GM18870 (cell line): ENCODE data around the gene MECR.

Experiments used
- ATAC-seq: cut with Tn5 transposase; IDR thresholded peaks from one replicate; pipeline ENCODE4 v1.9.1; 2021; ENCODE audit warnings: moderate library complexity; ENCODE audit not compliant: unreplicated experiment

The MECR gene, protein sequence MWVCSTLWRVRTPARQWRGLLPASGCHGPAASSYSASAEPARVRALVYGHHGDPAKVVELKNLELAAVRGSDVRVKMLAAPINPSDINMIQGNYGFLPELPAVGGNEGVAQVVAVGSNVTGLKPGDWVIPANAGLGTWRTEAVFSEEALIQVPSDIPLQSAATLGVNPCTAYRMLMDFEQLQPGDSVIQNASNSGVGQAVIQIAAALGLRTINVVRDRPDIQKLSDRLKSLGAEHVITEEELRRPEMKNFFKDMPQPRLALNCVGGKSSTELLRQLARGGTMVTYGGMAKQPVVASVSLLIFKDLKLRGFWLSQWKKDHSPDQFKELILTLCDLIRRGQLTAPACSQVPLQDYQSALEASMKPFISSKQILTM

GRCh38 chr1:29230553-29231378, at the start of gene MECR:
Gene MECR (minus strand): TSS chr1:29230934. CDS start chr1:29230906, 28 bp downstream.
- no peak for ATAC-seq

- no peak for ATAC-seq
Measured at GRCh38 chr1:29279951-29280391, 49.2 kb upstream of the MECR start.

- no peak for ATAC-seq
Measured at GRCh38 chr1:29279406-29279805, 48.7 kb upstream of the MECR start.

DNA sequence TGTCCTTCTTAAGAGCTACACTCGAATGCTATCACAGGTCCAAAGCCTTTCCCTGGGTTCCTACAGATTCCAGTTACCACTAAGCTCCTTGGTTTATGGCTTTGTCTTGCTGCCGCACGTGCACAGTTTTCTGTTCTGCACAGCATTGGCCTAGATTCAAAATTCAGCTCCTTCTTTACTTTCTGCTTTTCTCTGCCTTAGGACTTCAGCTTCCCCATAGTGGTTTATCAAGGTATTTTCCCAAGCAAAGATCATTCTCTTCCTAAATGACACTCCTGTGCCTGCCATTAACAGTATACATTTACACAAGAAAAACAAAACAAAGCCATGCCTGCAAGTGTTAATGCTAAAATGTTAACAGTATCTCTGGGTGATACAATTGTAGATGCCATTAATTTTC, 47.4 kb upstream of the MECR start:
- ATAC-seq: no peak

DNA sequence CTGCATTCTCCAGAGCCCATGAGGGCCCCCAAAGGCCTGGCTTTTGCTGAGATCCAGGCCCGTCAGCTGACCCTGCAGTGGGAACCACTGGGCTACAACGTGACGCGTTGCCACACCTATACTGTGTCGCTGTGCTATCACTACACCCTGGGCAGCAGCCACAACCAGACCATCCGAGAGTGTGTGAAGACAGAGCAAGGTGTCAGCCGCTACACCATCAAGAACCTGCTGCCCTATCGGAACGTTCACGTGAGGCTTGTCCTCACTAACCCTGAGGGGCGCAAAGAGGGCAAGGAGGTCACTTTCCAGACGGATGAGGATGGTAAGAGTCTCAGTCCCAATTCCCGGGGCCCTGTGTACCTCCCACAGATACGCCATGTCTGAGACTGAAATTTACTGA, 44.7 kb upstream of the MECR start:
- no peak for ATAC-seq

DNA sequence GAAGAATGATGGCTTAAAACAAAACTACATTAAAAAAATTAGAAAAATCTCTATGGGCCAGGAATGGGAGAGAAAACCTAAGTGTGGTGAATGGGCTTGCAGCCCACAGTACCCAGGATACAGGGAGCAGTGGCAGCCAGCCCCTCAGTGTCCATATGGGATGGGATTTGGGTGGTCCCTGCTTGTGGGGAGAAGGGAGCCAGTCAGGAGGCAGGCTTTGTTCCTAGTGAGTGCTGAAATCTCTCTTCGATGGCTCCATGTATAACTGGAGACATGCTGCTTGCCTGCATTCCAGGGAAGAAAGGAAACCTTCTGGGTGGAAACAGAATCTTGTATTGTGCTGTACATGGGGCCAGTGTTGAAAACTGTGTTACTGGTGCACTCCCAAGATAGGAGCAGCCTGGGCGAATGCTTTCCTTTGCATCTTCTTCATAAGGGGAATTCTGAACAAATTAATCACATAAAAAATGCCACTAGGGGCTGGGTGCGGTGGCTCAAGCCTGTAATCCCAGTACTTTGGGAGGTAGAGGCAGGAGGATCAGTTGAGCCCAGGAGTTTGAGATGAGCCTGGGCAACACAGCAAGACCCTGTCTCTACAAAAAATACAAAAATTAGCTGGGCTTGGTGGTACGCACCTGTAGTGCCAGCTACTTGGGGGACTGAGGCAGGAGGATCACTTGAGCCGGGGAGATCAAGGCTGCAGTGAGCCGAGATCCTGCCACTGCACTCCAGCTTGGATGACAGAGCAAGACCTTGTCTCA, 41.6 kb upstream of the MECR start:
- no peak for ATAC-seq

DNA sequence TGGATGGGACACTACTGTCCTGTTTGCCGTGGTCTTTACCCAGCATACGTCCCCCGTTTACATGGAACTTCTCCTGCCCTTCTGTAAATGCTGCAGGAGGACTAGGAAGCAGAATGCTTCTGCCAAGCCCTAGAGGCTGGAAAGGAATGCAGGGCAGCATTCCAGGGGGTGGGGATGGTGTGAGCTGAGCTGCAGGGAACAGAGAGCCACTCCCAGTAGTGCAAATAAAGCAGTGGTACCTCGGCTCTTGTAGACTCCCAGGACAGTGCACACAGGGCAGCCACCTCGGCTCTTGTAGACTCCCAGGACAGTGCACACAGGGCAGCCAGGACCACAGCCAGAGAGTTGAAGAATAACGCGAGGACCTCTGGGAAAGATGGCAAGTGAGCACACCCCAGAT, 41.0 kb upstream of the MECR start:
- ATAC-seq: no peak

DNA sequence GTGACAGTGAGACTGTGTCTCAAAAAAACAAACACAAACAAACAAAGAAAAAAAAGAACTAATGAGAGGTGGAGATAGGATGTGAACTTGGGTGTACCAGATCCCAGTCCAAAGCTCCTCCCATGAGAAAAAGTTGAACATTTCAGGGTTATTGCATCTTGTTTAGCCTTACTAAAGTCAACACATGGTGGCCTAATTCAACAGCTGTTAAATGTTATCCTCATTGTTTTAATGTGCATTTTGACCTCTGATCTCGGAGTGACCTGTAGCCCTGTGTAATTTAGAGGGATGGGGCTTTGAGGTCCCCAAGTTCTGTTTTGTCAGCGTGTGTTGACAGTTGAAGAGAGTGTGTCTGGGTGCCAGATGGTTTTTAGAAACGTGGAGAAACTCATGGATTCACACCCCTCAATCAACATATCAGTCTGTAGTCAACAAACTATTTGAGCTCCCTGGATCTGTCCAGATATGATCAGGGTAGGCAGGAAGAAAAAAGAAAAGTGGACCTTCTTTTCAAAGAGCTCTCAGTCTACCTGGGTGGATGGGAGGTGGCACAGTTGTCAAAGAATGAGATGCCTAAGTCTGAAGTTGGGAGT, 40.3 kb upstream of the MECR start:
- no peak for ATAC-seq

- ATAC-seq: no peak
Measured at GRCh38 chr1:29269382-29269781, 38.6 kb upstream of the MECR start.

GRCh38 chr1:29267321-29268070, 36.8 kb upstream of the MECR start:
- no peak for ATAC-seq

GRCh38 chr1:29266912-29267311, 36.2 kb upstream of the MECR start:
- ATAC-seq: no peak

DNA sequence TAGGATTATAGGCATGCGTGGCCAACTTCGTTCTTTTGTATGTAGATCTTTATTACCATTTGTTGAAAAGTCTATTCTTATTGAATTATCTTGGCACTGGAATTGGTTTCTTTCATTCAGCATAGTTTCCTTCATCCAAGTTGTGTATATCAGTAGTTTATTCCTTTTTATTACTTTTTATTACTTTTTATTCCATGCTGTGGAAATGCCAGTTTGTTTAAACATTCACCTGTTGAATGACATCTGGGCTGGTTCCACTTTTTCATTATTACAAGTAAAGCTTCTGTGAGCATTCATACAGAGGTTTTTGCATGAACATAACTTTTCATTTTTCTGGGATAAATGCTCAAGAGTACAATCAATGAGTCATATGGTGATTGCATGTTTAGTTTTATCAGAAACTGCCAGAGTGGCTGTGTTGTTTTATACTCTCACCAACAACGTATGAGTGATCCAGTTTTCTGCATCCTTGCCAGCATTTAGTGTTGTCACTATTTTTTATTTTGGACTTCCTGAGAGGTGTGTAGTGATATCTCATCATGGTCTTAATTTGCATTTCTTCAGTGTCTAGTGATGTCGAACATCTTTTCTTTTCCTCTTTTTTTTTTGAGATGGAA, 34.1 kb upstream of the MECR start:
- no peak for ATAC-seq

DNA sequence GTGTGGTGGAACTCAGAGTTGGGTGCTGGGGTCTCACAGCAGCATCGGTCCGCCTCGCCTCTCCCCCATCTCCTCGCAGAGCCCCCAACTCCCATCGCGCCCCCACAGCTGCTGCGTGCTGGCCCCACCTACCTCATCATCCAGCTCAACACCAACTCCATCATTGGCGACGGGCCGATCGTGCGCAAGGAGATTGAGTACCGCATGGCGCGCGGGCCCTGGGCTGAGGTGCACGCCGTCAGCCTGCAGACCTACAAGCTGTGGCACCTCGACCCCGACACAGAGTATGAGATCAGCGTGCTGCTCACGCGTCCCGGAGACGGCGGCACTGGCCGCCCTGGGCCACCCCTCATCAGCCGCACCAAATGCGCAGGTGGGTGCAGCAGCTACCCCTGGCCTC, 29.8 kb upstream of the MECR start:
- no peak for ATAC-seq

DNA sequence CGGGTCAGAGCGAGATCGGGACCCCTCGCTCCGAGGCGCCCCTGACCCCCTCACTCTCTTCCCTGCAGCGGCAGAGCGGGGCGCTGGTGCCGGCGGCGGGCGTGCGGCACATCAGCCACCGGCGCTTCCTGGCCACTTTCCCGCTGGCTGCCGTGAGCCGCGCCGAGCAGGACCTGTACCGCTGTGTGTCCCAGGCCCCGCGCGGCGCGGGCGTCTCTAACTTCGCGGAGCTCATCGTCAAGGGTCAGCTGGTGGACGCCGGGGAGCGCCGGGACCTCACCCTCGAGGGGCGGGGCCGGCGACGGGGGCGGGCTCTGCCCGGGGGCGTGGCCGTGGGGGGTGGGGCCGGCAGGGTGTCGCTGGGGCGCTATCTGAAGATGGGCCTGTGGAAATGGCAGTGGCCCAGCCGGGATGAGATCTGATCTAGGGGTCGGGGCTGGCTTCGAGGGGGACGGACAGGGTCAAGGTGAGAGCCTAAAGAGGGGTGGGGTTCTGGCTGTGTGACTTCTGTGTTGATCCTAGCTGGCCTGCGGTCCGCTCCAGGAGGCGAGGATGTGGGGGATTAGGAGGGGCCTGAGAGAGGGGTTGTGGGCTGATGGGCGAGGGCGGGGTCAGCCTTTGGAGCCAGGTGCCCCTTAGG, 29.2 kb upstream of the MECR start:
- ATAC-seq: no peak

DNA sequence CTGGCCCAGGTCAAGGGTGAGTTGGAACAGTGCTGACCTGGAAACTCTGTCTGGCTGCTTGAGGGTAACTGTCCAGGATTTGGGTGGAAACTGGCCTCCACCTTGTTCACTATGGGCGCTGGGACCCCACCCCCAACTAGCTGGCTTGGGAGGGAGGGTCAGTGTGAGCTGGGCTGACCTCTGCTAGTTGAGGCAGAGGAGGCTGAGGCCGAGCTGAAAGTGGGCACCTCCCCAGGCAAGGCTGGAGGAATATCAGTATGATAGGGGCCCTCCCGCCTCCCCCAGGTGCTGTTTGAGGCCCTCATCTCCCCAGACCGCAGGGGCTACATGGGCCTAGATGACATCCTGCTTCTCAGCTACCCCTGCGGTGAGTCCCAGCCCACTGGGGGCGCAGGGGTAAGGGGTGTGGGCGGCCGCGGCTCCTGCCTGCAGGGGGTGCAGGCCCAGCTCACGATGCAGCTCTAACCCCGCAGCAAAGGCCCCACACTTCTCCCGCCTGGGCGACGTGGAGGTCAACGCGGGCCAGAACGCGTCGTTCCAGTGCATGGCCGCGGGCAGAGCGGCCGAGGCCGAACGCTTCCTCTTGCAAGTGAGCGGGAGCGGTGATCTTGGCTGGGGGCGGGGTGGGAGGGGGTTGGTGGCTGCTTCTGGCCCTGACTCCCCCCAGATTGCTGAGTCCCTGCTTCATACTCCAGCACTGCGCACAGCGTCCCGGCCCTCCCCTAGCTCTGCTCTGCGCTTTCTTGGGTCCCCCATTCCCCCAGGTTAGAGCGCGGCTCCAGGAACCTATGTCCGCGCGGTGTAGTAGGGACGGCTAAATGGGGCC, 28.5 kb upstream of the MECR start:
- ATAC-seq: no peak

GRCh38 chr1:29258189-29258975, 27.6 kb upstream of the MECR start:
- no peak for ATAC-seq

DNA sequence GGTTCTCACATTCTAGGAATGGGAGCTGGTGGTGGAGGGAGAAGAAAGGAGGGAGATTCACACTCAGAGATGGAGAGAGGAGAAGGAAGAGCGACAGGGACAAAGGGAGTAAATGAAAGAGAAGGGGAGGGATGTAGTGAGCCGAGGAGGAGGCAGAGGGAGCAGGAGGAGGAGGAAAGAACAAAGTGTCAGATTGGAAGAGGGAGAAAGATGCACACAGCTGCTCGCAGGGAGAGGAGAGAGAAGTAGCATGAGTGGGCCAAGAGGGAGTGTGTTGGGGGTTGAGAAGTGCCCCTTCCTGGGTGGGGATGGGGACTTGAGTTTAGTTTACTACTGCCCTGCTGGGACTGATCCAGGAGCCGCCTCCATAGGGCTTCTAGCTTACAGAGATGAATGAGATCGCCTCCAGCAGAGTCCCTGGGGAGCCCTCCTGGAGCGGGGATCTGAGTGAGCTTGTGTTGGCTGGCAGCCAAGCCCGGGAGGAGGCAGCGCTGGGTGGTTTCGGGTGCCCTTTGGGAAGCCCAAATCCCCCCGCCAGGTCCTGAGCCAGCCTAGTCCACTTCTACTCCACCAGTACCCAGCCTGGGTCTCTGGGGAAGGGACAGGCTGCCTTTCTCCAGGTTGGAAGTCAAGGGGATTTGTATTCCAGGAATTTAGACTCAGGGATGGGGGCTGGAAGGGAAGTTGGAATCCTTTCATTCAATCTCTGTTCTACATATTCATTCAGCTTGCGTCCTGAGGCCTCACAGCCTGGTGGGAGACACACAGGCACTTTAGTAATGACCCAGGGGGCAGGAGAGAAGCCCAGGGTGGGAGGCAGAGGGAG, 26.5 kb upstream of the MECR start:
- no peak for ATAC-seq
